HepG2 (cell line): ENCODE data around the gene CPT1C. TPM values are rescaled to one million over a fixed set of nuclear protein-coding genes. Genes with fewer than 3 reads are reported as not detected.
A peak's percentile ranks its signal among the peaks of the same experiment; 100 is the strongest.

Experiments used
- BHLHE40 ChIP-seq: IDR thresholded peaks from 2 replicates; pipeline ENCODE4 v1.6.1; 2011; ENCODE audit warnings: low read length, improper control_type of control experiment
- CBX1 ChIP-seq: IDR thresholded peaks from one replicate; pipeline ENCODE4 v1.6.1; 2016; ENCODE audit warnings: antibody characterized with exemption, low read depth
- EEA1 ChIP-seq: sonication (generic); formaldehyde crosslinking; IDR thresholded peaks from 2 replicates; pipeline ENCODE4 v1.5.1; 2020; ENCODE audit warnings: mild to moderate bottlenecking, missing genetic modification reagents, borderline replicate concordance
- GATAD1 ChIP-seq: IDR thresholded peaks from 2 replicates; pipeline ENCODE4 v1.6.1; 2016; ENCODE audit warnings: missing genetic modification reagents, missing compliant biosample characterization
- ISX ChIP-seq: sonication (generic); formaldehyde crosslinking; conservative IDR thresholded peaks from 2 replicates; pipeline ENCODE4 v1.5.0; 2020; ENCODE audit warnings: missing genetic modification reagents
- MIXL1 ChIP-seq: IDR thresholded peaks from 2 replicates; pipeline ENCODE4 v1.6.1; 2016
- PCBP2 ChIP-seq: fragments of 200-400 bp; formaldehyde crosslinking; optimal IDR thresholded peaks from 2 replicates; pipeline ENCODE3; 2018; ENCODE audit warnings: low read length, low read depth; ENCODE audit not compliant: poor library complexity, severe bottlenecking
- SAP130 ChIP-seq: IDR thresholded peaks from 2 replicates; pipeline ENCODE4 v1.6.1; 2016; ENCODE audit warnings: low read depth
- SATB2 ChIP-seq: sonication (generic); formaldehyde crosslinking; IDR thresholded peaks from 2 replicates; pipeline ENCODE4 v1.5.0; 2020; ENCODE audit warnings: missing genetic modification reagents
- polyA plus RNA-seq, 8 experiments: library from polyadenylated mRNA; depleted of rRNA in 3 of 8; stranded (reverse) in 7 of 8; unstranded in 1 of 8; fragments of >200 nt; fragmentation: Illumina TruSeq in 4 of 8; extraction: Trizol in 4 of 8; gene quantifications; 2 replicates each; pipeline versions ENCODE4 v1.2.1 to v1.2.3, GENCODE V29; 2011 to 2016; ENCODE audit warnings: low read depth in 4 of 8, missing spikeins in 1 of 8, mixed read lengths in 1 of 8; ENCODE audit not compliant: insufficient read depth in 1 of 8
- total RNA-seq, 5 experiments: library from RNA; depleted of rRNA; stranded (reverse); fragments of >200 nt; fragmentation: Illumina TruSeq; extraction: Trizol; gene quantifications; 2 replicates each; pipeline ENCODE4 v1.2.3, GENCODE V29; 2016; ENCODE audit warnings: low read depth in 1 of 5
- TF ChIP-seq, protein P1 (sequence below): sonication (generic); formaldehyde crosslinking; IDR thresholded peaks from 2 replicates; pipeline ENCODE4 v1.4.0; 2020; ENCODE audit warnings: mild to moderate bottlenecking, missing genetic modification reagents
- TF ChIP-seq, protein P2 (sequence below): sonication (generic); formaldehyde crosslinking; IDR thresholded peaks from 2 replicates; pipeline ENCODE4 v1.4.0; 2020; ENCODE audit warnings: mild to moderate bottlenecking, missing genetic modification reagents
- TF ChIP-seq, protein P3 (sequence below): sonication (generic); formaldehyde crosslinking; IDR thresholded peaks from 2 replicates; pipeline ENCODE4 v1.4.0; 2020; ENCODE audit warnings: mild to moderate bottlenecking, missing genetic modification reagents
- TF ChIP-seq, protein P4 (sequence below): sonication (generic); formaldehyde crosslinking; IDR thresholded peaks from 2 replicates; pipeline ENCODE4 v1.4.0; 2020; ENCODE audit warnings: missing genetic modification reagents

CPT1C gene
- total and polyA plus RNA-seq, 2 of the 13 experiments (the other 11 are each of a cell fraction or from before 2014, with no cell fraction given), result 0.18 TPM; not detected in 1

DNA sequence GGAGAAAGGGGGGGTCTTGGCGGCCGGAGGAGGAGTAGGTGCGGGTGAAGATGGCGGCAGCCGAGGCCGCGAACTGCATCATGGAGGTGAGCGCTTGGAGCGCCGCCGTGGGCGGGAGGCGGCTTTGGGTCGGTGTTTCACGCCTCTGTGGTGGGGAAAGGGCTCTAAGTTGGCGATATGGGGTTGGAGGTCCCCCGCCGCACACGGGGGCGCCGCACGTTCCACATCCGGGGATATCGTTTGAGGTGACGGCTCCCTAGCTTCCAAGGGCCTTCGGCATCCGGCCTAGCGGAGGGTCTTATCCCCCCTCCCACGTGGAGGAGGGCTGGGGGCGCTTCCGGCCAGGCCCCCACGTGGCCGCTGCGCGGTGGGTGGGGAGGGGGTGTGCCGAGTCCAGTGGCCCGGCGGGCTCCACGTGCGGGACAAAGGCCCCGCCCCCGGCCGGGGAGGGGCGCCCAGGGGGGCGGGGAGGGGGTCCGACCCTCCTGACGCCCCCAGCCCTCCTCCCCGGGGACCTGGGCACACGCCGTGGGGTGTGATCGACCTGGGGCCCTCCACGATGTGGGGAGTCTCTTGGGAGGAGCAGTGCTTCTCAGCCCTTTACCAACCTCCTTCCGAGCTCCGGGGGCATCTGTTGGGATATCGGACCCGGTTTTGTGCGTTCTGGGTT, 13.6 kb upstream of the CPT1C start, which contains the start of gene PRMT1 (continued):
- TF ChIP-seq, protein P1, sequence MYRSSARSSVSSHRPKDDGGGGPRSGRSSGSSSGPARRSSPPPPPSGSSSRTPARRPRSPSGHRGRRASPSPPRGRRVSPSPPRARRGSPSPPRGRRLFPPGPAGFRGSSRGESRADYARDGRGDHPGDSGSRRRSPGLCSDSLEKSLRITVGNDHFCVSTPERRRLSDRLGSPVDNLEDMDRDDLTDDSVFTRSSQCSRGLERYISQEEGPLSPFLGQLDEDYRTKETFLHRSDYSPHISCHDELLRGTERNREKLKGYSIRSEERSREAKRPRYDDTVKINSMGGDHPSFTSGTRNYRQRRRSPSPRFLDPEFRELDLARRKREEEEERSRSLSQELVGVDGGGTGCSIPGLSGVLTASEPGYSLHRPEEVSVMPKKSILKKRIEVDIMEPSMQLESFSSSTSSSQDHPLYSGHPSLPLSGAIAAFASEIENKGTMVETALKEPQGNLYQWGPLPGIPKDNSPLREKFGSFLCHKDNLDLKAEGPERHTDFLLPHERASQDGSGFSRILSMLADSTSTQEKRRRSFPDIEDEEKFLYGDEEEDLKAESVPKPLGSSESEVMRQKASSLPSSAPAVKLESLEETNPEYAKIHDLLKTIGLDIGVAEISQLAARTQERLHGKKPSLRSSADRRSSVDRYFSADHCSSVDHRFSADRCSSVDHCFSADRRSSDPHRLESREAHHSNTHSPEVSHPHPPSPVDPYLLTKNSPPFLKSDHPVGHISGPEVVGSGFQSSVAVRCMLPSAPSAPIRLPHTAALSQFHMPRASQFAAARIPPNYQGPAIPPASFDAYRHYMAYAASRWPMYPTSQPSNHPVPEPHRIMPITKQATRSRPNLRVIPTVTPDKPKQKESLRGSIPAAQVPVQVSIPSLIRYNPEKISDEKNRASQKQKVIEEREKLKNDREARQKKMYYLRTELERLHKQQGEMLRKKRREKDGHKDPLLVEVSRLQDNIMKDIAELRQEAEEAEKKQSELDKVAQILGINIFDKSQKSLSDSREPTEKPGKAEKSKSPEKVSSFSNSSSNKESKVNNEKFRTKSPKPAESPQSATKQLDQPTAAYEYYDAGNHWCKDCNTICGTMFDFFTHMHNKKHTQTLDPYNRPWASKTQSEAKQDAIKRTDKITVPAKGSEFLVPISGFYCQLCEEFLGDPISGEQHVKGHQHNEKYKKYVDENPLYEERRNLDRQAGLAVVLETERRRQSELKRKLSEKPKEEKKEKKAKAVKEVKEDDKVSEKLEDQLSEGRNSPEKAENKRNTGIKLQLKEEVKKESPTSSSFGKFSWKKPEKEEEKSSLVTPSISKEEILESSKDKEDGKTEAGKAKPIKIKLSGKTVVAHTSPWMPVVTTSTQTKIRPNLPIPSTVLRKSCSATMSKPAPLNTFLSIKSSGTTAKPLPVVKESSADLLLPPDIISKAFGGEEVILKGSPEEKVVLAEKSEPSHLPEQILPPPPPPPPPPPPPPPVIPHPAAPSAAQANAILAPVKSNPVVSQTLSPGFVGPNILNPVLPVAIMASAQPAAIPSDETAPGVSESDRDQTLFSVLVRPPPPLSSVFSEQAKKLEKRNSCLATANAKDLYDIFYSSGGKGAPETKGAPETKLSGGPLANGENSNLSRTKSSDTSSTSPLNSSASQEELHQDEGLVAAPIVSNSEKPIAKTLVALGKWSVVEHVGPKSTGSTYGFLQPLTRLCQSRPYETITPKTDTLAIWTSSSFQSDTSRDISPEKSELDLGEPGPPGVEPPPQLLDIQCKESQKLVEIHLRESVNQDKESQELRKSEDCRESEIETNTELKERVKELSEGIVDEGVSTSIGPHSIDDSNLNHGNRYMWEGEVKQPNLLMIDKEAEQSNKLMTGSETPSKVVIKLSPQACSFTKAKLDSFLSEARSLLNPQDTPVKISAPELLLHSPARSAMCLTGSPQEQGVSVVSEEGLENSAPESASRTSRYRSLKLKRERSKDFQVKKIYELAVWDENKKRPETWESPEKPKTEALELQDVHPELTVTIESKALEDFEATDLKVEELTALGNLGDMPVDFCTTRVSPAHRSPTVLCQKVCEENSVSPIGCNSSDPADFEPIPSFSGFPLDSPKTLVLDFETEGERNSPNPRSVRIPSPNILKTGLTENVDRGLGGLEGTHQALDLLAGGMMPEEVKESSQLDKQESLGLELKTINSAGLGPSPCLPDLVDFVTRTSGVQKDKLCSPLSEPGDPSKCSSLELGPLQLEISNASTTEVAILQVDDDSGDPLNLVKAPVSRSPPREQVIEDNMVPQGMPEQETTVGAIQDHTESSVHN, result no peak
- TF ChIP-seq EEA1 (CRISPR knock-in tag) (0 out of 2 replicates have a peak, but pooled peaks have one; percentile 17), MIXL1 (CRISPR knock-in tag) (peak; percentile 35; the same call in 1 of the 2 replicates), ISX (CRISPR knock-in tag) (no peak), PCBP2 (no peak), GATAD1 (CRISPR knock-in tag) (no peak; the same call in 1 of the 2 replicates), BHLHE40 (no peak; the same call in none of the 2 replicates), SATB2 (CRISPR knock-in tag) (no peak), CBX1 (no peak), SAP130 (CRISPR knock-in tag) (peak; percentile 94)
- TF ChIP-seq, protein P2, sequence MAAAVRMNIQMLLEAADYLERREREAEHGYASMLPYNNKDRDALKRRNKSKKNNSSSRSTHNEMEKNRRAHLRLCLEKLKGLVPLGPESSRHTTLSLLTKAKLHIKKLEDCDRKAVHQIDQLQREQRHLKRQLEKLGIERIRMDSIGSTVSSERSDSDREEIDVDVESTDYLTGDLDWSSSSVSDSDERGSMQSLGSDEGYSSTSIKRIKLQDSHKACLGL (CRISPR knock-in tag), result peak; percentile 95
- TF ChIP-seq, protein P3, sequence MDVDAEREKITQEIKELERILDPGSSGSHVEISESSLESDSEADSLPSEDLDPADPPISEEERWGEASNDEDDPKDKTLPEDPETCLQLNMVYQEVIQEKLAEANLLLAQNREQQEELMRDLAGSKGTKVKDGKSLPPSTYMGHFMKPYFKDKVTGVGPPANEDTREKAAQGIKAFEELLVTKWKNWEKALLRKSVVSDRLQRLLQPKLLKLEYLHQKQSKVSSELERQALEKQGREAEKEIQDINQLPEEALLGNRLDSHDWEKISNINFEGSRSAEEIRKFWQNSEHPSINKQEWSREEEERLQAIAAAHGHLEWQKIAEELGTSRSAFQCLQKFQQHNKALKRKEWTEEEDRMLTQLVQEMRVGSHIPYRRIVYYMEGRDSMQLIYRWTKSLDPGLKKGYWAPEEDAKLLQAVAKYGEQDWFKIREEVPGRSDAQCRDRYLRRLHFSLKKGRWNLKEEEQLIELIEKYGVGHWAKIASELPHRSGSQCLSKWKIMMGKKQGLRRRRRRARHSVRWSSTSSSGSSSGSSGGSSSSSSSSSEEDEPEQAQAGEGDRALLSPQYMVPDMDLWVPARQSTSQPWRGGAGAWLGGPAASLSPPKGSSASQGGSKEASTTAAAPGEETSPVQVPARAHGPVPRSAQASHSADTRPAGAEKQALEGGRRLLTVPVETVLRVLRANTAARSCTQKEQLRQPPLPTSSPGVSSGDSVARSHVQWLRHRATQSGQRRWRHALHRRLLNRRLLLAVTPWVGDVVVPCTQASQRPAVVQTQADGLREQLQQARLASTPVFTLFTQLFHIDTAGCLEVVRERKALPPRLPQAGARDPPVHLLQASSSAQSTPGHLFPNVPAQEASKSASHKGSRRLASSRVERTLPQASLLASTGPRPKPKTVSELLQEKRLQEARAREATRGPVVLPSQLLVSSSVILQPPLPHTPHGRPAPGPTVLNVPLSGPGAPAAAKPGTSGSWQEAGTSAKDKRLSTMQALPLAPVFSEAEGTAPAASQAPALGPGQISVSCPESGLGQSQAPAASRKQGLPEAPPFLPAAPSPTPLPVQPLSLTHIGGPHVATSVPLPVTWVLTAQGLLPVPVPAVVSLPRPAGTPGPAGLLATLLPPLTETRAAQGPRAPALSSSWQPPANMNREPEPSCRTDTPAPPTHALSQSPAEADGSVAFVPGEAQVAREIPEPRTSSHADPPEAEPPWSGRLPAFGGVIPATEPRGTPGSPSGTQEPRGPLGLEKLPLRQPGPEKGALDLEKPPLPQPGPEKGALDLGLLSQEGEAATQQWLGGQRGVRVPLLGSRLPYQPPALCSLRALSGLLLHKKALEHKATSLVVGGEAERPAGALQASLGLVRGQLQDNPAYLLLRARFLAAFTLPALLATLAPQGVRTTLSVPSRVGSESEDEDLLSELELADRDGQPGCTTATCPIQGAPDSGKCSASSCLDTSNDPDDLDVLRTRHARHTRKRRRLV (CRISPR knock-in tag), result peak; percentile 86; the same call in 1 of the 2 replicates
- TF ChIP-seq, protein P4, sequence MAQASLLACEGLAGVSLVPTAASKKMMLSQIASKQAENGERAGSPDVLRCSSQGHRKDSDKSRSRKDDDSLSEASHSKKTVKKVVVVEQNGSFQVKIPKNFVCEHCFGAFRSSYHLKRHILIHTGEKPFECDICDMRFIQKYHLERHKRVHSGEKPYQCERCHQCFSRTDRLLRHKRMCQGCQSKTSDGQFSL (CRISPR knock-in tag), result peak; percentile 84
